Stimulated activated CD4-positive, alpha-beta T cell treated with anti-CD3 and anti-CD28 coated beads, Interleukin-2, amount 100 ng/mL, for 24 hours (primary cell): ENCODE results near the gene FCHSD2.
"Not testable (repeated sequence)": the region's sequence is repeated elsewhere in the genome, so short reads cannot be mapped to it uniquely, and the experiment has no call there.

Experiments used
- DNase-seq, 2 donors: peaks; one replicate each; pipeline ENCODE4 v3.0.0-alpha.2; 2020

The FCHSD2 gene

GRCh38 chr11:73147771-73148681 is 5.9 kb upstream of the FCHSD2 start:
- DNase-seq, result no peak

GRCh38 chr11:73145986-73146575 is 4.0 kb upstream of the FCHSD2 start:
- DNase-seq, result no peak

GRCh38 chr11:73143126-73143838 is 1.2 kb upstream of the FCHSD2 start:
- peak in 1 of 2 donors; percentile 50 for DNase-seq

- DNase-seq, result peak; percentile 60 to 66
Measured at GRCh38 chr11:73141309-73142127, 600 bp downstream of the FCHSD2 start.

- peak; percentile 43 to 47 for DNase-seq
Measured at GRCh38 chr11:73141031-73141308, 1.1 kb downstream of the FCHSD2 start.

- DNase-seq, result no peak
Measured at GRCh38 chr11:73140213-73141030, 1.7 kb downstream of the FCHSD2 start.

GRCh38 chr11:73139476-73140198 is 2.5 kb downstream of the FCHSD2 start:
- no peak for DNase-seq

- no peak for DNase-seq
Measured at GRCh38 chr11:73137944-73138274, 4.2 kb downstream of the FCHSD2 start.

- DNase-seq, result no peak
Measured at GRCh38 chr11:73137262-73137943, 4.7 kb downstream of the FCHSD2 start.

- DNase-seq, result not testable (repeated sequence)
Measured at GRCh38 chr11:73136722-73137121, 5.4 kb downstream of the FCHSD2 start.

GRCh38 chr11:73135346-73136284 is 6.5 kb downstream of the FCHSD2 start:
- DNase-seq, result no peak

- DNase-seq, result not testable (repeated sequence)
Measured at GRCh38 chr11:73132349-73132748, 9.8 kb downstream of the FCHSD2 start.

GRCh38 chr11:73130181-73130580 is 11.9 kb downstream of the FCHSD2 start:
- no peak for DNase-seq

- no peak for DNase-seq
Measured at GRCh38 chr11:73129198-73129597, 12.9 kb downstream of the FCHSD2 start.

- DNase-seq, result no peak
Measured at GRCh38 chr11:73126804-73127480, 15.2 kb downstream of the FCHSD2 start.

GRCh38 chr11:73124800-73125199 is 17.3 kb downstream of the FCHSD2 start:
- DNase-seq, result no peak

- not testable (repeated sequence) for DNase-seq
Measured at GRCh38 chr11:73123892-73124291, 18.2 kb downstream of the FCHSD2 start.

- DNase-seq, result no peak
Measured at GRCh38 chr11:73121692-73122091, 20.4 kb downstream of the FCHSD2 start.

GRCh38 chr11:73117071-73117470 is 25.0 kb downstream of the FCHSD2 start:
- DNase-seq, result no peak
